Stimulated activated CD8-positive, alpha-beta memory T cell treated with anti-CD3 and anti-CD28 coated beads, Interleukin-15, amount 100 ng/mL, for 1 hour (primary cell): ENCODE measurements around the gene PIBF1.
A peak's percentile ranks its signal among the peaks of the same experiment; 100 is the strongest.
"Not testable (repeated sequence)": the region's sequence is repeated elsewhere in the genome, so short reads cannot be mapped to it uniquely, and the experiment has no call there.

Experiments used
- DNase-seq: peaks from one replicate; pipeline ENCODE4 v3.0.0-alpha.2; 2020; ENCODE audit warnings: low read depth

Gene PIBF1

GRCh38 chr13:72781451-72782439, at the start of gene PIBF1, which contains the start of gene DIS3:
Gene PIBF1, plus strand, starts transcription at chr13:72782133. Its CDS starts 1,337 bp downstream, at chr13:72783470.
Gene DIS3, minus strand, starts transcription at chr13:72781900. Its CDS starts 68 bp downstream, at chr13:72781832.
- peak; percentile 88 for DNase-seq

- no peak for DNase-seq
Observed at GRCh38 chr13:72737033-72737432, 44.9 kb upstream of the PIBF1 start.

DNA sequence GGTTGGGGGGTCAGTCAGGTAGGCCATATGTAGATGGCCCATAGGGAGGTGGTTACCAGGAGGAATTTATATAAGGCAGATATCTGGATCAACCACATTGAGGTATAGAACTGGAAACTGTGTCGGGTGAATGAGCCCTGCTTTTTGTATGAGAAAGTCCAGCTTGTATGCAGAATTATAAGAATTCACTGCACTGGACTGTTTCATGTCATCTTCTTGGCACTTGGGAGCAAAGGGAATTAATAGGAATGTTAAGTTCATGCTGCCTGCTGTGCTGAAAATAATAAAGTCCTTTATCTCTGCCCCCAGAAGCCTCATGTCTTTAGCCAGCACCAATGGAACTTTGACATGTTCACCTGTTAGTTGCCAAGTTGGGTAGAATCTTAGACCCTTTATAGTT, 41.9 kb upstream of the PIBF1 start:
- no peak for DNase-seq

GRCh38 chr13:72745260-72745659, 36.7 kb upstream of the PIBF1 start:
- DNase-seq, result no peak

- no peak for DNase-seq
Observed at GRCh38 chr13:72751220-72751619, 30.7 kb upstream of the PIBF1 start.

GRCh38 chr13:72754111-72754510, 27.8 kb upstream of the PIBF1 start:
- DNase-seq, result no peak

DNA sequence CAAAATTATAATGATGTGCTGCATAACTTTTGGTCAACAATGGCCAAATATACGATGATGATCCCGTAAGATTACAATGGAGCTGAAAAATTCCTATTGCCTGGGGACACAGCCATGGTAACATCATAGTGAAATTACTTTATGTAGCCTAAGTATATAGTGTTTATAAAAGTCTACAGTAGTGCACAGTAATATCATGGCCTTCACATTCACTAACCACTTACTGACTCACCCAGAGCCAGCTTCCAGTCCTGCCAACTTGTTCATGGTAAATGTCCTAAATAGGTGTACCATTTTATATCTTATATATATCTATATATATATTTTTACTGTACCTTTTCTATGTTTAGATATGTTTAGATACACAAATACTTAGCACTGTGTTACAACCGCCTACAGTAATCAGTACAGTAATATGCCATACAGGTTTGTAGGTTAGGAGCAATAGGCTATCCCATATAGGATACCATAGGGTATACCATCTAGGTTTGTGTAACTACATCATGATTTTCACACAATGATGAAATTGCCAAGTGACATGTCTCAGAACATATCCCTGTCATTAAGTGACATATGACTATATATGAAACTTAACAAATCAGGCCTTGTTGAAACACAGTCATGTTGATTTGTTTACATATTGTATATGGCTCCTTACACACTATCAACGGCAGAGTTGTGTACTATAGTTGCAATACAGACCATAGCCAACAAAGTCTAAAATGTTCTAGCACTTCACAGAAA, 24.0 kb upstream of the PIBF1 start:
- no peak for DNase-seq

DNA sequence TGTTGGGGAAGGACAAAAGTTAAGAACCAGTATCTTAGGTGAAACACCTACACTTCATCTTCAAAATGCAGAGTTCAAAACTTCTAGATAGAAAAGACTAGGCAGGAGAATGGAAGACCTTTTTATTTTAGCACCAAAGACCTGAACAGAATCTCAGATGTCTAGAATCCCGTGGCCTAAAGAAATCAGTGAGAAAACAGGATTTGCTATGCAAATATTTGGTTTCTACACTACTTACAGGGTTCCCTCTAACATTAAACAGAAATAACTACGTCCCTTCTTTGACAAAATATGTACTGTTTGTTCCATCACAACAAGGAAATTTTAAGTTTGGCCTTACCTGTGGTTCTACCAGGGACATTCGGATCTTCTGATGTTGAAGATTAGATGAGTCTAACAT, 21.7 kb upstream of the PIBF1 start:
- no peak for DNase-seq

DNA sequence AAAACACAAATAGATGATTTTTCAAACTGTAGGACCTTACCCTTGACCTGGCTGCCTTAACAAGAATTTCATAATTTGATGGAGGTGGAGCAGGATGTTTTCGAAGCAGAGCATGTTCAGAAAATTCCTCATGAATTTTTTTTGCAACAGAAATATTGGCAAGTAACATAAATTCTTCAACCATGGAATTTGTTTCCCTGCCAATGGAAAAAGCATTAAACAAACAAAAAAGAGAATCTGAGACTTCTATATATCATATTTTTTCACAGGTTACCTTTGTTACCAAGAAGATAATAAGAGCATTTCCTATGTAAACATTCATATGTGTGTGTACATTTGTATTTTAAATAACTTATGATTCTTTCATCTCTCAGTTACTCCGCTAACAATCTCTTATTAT, 18.5 kb upstream of the PIBF1 start:
- no peak for DNase-seq

GRCh38 chr13:72774019-72774418, 7.9 kb upstream of the PIBF1 start:
- no peak for DNase-seq

GRCh38 chr13:72782717-72783116, 784 bp downstream of the PIBF1 start:
- DNase-seq, result no peak

DNA sequence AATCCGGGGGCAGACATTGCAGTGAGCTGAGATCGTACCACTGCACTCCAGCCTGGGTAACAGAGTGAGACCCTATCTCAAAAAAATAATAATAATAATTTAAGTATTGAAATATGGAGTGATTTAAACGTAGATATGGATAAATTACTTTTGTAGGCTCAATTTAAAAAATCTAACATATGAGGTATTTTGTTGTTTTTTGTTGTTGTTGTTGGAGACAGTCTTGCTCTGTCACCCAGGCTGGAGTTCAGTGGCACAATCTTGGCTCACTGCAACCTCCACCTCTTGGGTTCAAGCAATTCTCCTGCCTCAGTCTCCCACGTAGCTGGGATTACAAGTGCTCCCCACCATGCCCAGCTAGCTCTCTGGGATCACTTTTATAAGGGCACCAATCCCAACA, 2.7 kb downstream of the PIBF1 start:
- not testable (repeated sequence) for DNase-seq

- DNase-seq, result no peak
Observed at GRCh38 chr13:72788831-72789230, 6.9 kb downstream of the PIBF1 start.

DNA sequence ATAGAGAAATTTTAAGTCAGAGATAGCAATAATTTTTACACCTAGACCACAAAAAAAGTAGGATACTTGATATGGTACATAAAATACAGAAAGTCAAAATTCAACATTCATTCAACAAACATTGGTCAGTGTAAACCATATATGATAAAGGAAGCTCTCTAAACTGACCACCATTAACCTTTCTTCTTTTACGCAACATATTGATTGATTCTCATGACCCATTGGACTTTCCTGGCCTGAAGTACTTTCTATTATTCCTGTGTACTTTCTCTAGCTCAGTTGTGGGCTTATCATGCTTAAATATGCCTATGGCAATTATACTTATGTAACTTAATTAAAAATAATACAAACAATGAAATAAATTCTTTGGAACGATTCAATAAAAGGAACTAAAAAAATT, 10.7 kb downstream of the PIBF1 start:
- no peak for DNase-seq

- no peak for DNase-seq
Observed at GRCh38 chr13:72798817-72799216, 16.9 kb downstream of the PIBF1 start.

- DNase-seq, result no peak
Observed at GRCh38 chr13:72804301-72804700, 22.4 kb downstream of the PIBF1 start.

GRCh38 chr13:72805676-72806346, 23.9 kb downstream of the PIBF1 start:
- DNase-seq, result no peak

GRCh38 chr13:72806514-72806913, 24.6 kb downstream of the PIBF1 start:
- DNase-seq, result not testable (repeated sequence)

- DNase-seq, result no peak
Observed at GRCh38 chr13:72808917-72809500, 27.1 kb downstream of the PIBF1 start.

GRCh38 chr13:72820156-72820897, 38.4 kb downstream of the PIBF1 start:
- DNase-seq, result no peak

- no peak for DNase-seq
Observed at GRCh38 chr13:72820898-72821279, 39.0 kb downstream of the PIBF1 start.
